Measurements from ENCODE around the gene LRRC8E.

- TF ChIP-seq, protein P1, sequence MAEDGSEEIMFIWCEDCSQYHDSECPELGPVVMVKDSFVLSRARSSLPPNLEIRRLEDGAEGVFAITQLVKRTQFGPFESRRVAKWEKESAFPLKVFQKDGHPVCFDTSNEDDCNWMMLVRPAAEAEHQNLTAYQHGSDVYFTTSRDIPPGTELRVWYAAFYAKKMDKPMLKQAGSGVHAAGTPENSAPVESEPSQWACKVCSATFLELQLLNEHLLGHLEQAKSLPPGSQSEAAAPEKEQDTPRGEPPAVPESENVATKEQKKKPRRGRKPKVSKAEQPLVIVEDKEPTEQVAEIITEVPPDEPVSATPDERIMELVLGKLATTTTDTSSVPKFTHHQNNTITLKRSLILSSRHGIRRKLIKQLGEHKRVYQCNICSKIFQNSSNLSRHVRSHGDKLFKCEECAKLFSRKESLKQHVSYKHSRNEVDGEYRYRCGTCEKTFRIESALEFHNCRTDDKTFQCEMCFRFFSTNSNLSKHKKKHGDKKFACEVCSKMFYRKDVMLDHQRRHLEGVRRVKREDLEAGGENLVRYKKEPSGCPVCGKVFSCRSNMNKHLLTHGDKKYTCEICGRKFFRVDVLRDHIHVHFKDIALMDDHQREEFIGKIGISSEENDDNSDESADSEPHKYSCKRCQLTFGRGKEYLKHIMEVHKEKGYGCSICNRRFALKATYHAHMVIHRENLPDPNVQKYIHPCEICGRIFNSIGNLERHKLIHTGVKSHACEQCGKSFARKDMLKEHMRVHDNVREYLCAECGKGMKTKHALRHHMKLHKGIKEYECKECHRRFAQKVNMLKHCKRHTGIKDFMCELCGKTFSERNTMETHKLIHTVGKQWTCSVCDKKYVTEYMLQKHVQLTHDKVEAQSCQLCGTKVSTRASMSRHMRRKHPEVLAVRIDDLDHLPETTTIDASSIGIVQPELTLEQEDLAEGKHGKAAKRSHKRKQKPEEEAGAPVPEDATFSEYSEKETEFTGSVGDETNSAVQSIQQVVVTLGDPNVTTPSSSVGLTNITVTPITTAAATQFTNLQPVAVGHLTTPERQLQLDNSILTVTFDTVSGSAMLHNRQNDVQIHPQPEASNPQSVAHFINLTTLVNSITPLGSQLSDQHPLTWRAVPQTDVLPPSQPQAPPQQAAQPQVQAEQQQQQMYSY (CRISPR knock-in tag; IDR thresholded peaks at IDR 0.05), result no peak
- no peak for TF ChIP-seq ZNF232 (CRISPR knock-in tag; IDR thresholded peaks at IDR 0.05)
- TF ChIP-seq, protein P2, sequence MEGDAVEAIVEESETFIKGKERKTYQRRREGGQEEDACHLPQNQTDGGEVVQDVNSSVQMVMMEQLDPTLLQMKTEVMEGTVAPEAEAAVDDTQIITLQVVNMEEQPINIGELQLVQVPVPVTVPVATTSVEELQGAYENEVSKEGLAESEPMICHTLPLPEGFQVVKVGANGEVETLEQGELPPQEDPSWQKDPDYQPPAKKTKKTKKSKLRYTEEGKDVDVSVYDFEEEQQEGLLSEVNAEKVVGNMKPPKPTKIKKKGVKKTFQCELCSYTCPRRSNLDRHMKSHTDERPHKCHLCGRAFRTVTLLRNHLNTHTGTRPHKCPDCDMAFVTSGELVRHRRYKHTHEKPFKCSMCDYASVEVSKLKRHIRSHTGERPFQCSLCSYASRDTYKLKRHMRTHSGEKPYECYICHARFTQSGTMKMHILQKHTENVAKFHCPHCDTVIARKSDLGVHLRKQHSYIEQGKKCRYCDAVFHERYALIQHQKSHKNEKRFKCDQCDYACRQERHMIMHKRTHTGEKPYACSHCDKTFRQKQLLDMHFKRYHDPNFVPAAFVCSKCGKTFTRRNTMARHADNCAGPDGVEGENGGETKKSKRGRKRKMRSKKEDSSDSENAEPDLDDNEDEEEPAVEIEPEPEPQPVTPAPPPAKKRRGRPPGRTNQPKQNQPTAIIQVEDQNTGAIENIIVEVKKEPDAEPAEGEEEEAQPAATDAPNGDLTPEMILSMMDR (IDR thresholded peaks at IDR 0.05), result no peak
- TF ChIP-seq ATF6 (CRISPR knock-in tag; IDR thresholded peaks at IDR 0.05), result no peak
- TF ChIP-seq FOXJ3 (CRISPR knock-in tag; IDR thresholded peaks at IDR 0.05; ENCODE audit: borderline replicate concordance), result no peak
Observed at GRCh38 chr19:7879111-7879807, 9.1 kb upstream of the LRRC8E start.

Measured in WTC11 (cell line).